ENCODE data around the gene FMO5. TPM values are rescaled to one million over a fixed set of nuclear protein-coding genes. Genes with fewer than 3 reads are reported as not detected.
"Not testable (repeated sequence)": the region's sequence is repeated elsewhere in the genome, so short reads cannot be mapped to it uniquely, and the experiment has no call there.

The FMO5 gene
- polyA plus RNA-seq, 2 donors, result 0.69 to 0.86 TPM

DNA sequence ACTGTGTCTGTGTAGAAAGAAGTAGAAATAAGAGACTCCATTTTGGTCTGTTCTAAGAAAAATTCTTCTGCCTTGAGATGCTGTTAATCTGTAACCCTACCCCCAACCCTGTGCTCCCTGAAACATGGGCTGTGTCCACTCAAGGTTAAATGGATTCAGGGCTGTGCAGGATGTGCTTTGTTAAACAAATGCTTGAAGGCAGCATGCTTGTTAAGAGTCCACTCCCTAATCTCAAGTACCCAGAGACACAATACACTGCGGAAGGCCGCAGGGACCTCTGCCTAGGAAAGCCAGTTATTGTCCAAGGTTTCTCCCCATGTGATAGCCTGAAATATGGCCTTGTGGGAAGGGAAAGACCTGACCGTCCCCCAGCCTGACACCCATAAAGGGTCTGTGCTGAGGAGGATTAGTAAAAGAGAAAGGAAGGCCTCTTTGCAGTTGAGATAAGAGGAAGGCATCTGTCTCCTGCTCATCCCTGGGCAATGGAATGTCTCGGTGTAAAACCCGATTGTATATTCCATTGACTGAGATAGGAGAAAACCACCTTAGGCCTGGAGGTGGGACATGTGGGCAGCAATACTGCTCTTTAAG lies 15.1 kb upstream of the FMO5 start:
- H3K36me3 ChIP-seq (ENCODE audit: control insufficient read depth in 2 of 2, insufficient read depth in 2 of 2, low read length in 1 of 2); H3K27me3 ChIP-seq (ENCODE audit: control insufficient read depth in 1 of 2, insufficient read depth in 2 of 2, low read length in 2 of 2); H3K4me3 ChIP-seq (ENCODE audit: low read depth in 1 of 2, low read length in 2 of 2); H3K9me3 ChIP-seq (ENCODE audit: control insufficient read depth in 2 of 2, insufficient read depth in 1 of 2, low read depth in 1 of 2, low read length in 1 of 2); H3K27ac ChIP-seq (ENCODE audit: low read depth in 2 of 2, low read length in 1 of 2): not testable (repeated sequence)
- WGBS, 2 donors, result 82 to 93% methylated on average over 5 of the region's 5 CpGs
- H3K4me1 ChIP-seq (ENCODE audit: control insufficient read depth in 2 of 2, insufficient read depth in 2 of 2, low read length in 1 of 2), result peaks cover 0 to 11% of the 10 kb centered on the region in 2 donors

GRCh38 chr1:147238925-147239820 lies 14.0 kb upstream of the FMO5 start:
- no peak overlapping the region for H3K4me3 ChIP-seq (ENCODE audit: low read depth in 1 of 2, low read length in 2 of 2)
- WGBS, 2 donors, result 72 to 81% methylated on average over 11 of the region's 11 CpGs
- H3K27me3 ChIP-seq (ENCODE audit: control insufficient read depth in 1 of 2, insufficient read depth in 2 of 2, low read length in 2 of 2), result no peaks in the 10 kb centered on the region
- H3K9me3 ChIP-seq (ENCODE audit: control insufficient read depth in 2 of 2, insufficient read depth in 1 of 2, low read depth in 1 of 2, low read length in 1 of 2), result no peaks in the 10 kb centered on the region
- no peak overlapping the region for H3K27ac ChIP-seq (ENCODE audit: low read depth in 2 of 2, low read length in 1 of 2)
- H3K4me1 ChIP-seq (ENCODE audit: control insufficient read depth in 2 of 2, insufficient read depth in 2 of 2, low read length in 1 of 2), result peaks cover 0 to 11% of the 10 kb centered on the region in 2 donors
- H3K36me3 ChIP-seq (ENCODE audit: control insufficient read depth in 2 of 2, insufficient read depth in 2 of 2, low read length in 1 of 2), result no peaks in the 10 kb centered on the region

DNA sequence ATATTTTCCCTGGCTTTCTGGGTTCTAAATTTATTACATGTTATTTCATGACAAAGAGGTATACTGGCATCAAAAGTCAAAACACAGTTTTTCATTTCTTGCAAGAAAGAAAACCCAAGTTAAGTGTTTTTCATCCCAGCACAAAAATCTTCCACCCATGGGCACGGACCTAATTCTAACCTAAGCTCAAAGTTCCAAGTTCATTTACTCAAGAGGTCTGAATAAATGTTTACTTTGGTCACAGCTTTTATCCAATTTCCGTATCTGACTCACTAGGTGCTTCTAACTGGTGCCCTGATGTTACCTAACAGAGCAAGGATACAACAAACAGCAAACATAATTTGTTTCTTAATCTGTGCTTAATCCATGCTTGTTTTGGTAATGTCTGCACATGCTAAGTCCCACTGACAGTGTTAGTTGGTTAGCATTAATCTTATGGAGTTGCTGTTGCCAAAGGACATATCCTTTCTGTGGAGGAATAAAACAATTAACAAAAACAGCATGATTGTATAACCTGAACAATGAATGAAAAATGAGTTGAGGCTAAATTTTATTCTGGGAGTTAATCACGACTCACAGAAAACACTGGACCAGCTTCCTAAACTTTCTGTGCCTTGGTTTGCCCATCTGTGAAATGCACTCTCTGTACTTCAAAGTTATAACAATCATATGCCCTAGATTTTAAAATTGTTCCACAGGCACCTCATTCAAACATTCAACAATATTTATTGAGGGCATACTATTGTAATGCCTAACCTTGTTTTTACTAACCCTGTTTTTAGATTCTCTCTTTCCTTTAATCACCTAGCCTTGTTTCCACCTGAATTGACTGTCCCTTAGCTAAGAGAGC lies 13.1 kb upstream of the FMO5 start:
- no peak overlapping the region for H3K4me3 ChIP-seq (ENCODE audit: low read depth in 1 of 2, low read length in 2 of 2)
- peaks cover 0 to 11% of the 10 kb centered on the region in 2 donors for H3K4me1 ChIP-seq (ENCODE audit: control insufficient read depth in 2 of 2, insufficient read depth in 2 of 2, low read length in 1 of 2)
- H3K27me3 ChIP-seq (ENCODE audit: control insufficient read depth in 1 of 2, insufficient read depth in 2 of 2, low read length in 2 of 2), result no peaks in the 10 kb centered on the region
- H3K9me3 ChIP-seq (ENCODE audit: control insufficient read depth in 2 of 2, insufficient read depth in 1 of 2, low read depth in 1 of 2, low read length in 1 of 2), result no peaks in the 10 kb centered on the region
- H3K27ac ChIP-seq (ENCODE audit: low read depth in 2 of 2, low read length in 1 of 2), result no peak overlapping the region
- whole genome bisulfite sequencing, 2 donors, result 31 to 42% methylated on average over 3 of the region's 3 CpGs
- H3K36me3 ChIP-seq (ENCODE audit: control insufficient read depth in 2 of 2, insufficient read depth in 2 of 2, low read length in 1 of 2), result no peaks in the 10 kb centered on the region

GRCh38 chr1:147236959-147237791 lies 12.0 kb upstream of the FMO5 start:
- Histone ChIP-seq H3K36me3 (ENCODE audit: control insufficient read depth in 2 of 2, insufficient read depth in 2 of 2, low read length in 1 of 2) (no peaks in the 10 kb centered on the region), H3K4me1 (ENCODE audit: control insufficient read depth in 2 of 2, insufficient read depth in 2 of 2, low read length in 1 of 2) (peaks cover 0 to 11% of the 10 kb centered on the region in 2 donors), H3K27ac (ENCODE audit: low read depth in 2 of 2, low read length in 1 of 2) (no peak overlapping the region), H3K4me3 (ENCODE audit: low read depth in 1 of 2, low read length in 2 of 2) (no peak overlapping the region), H3K9me3 (ENCODE audit: control insufficient read depth in 2 of 2, insufficient read depth in 1 of 2, low read depth in 1 of 2, low read length in 1 of 2) (no peaks in the 10 kb centered on the region), H3K27me3 (ENCODE audit: control insufficient read depth in 1 of 2, insufficient read depth in 2 of 2, low read length in 2 of 2) (no peaks in the 10 kb centered on the region)
- WGBS, 2 donors, result 35 to 37% methylated on average over 3 of the region's 3 CpGs

DNA sequence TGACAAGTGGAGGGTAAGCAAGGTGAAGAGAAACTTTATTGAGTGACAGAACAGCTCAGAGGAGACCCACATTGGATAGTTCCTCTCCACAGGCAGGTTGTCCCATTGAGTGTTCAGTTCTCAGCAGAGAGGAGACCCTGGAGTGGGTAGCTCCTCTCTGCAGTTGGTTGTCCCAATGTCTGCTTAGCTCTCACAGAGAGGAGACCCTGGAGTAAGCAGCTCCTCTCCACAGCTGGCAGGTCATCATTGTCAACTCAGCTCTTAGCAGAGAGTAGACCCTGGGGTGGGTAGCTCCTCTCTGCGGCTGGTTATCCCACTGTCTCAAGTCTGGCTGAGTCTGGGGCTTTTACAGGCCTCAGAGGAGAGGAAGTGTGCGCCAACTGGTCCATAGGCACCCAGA lies 11.3 kb upstream of the FMO5 start:
- H3K4me3 ChIP-seq (ENCODE audit: low read depth in 1 of 2, low read length in 2 of 2), result no peak overlapping the region
- H3K27ac ChIP-seq (ENCODE audit: low read depth in 2 of 2, low read length in 1 of 2), result no peak overlapping the region
- peaks cover 0 to 11% of the 10 kb centered on the region in 2 donors for H3K4me1 ChIP-seq (ENCODE audit: control insufficient read depth in 2 of 2, insufficient read depth in 2 of 2, low read length in 1 of 2)
- H3K9me3 ChIP-seq (ENCODE audit: control insufficient read depth in 2 of 2, insufficient read depth in 1 of 2, low read depth in 1 of 2, low read length in 1 of 2), result no peaks in the 10 kb centered on the region
- no peaks in the 10 kb centered on the region for H3K36me3 ChIP-seq (ENCODE audit: control insufficient read depth in 2 of 2, insufficient read depth in 2 of 2, low read length in 1 of 2)
- no peaks in the 10 kb centered on the region for H3K27me3 ChIP-seq (ENCODE audit: control insufficient read depth in 1 of 2, insufficient read depth in 2 of 2, low read length in 2 of 2)
- WGBS, 2 donors, result 67 to 98% methylated on average over 2 of the region's 2 CpGs

- Histone ChIP-seq H3K9me3 (ENCODE audit: control insufficient read depth in 2 of 2, insufficient read depth in 1 of 2, low read depth in 1 of 2, low read length in 1 of 2) (no peaks in the 10 kb centered on the region), H3K27ac (ENCODE audit: low read depth in 2 of 2, low read length in 1 of 2) (no peak overlapping the region), H3K4me3 (ENCODE audit: low read depth in 1 of 2, low read length in 2 of 2) (no peak overlapping the region), H3K27me3 (ENCODE audit: control insufficient read depth in 1 of 2, insufficient read depth in 2 of 2, low read length in 2 of 2) (no peaks in the 10 kb centered on the region), H3K36me3 (ENCODE audit: control insufficient read depth in 2 of 2, insufficient read depth in 2 of 2, low read length in 1 of 2) (no peaks in the 10 kb centered on the region), H3K4me1 (ENCODE audit: control insufficient read depth in 2 of 2, insufficient read depth in 2 of 2, low read length in 1 of 2) (peaks cover 0 to 11% of the 10 kb centered on the region in 2 donors)
- WGBS, 2 donors, result 92 to 96% methylated on average over 1 of the region's 1 CpG
These were observed 10.7 kb upstream of the FMO5 start for GRCh38 chr1:147235822-147236221.

- H3K9me3 ChIP-seq (ENCODE audit: control insufficient read depth in 2 of 2, insufficient read depth in 1 of 2, low read depth in 1 of 2, low read length in 1 of 2); H3K4me3 ChIP-seq (ENCODE audit: low read depth in 1 of 2, low read length in 2 of 2); H3K27ac ChIP-seq (ENCODE audit: low read depth in 2 of 2, low read length in 1 of 2); H3K27me3 ChIP-seq (ENCODE audit: control insufficient read depth in 1 of 2, insufficient read depth in 2 of 2, low read length in 2 of 2); H3K36me3 ChIP-seq (ENCODE audit: control insufficient read depth in 2 of 2, insufficient read depth in 2 of 2, low read length in 1 of 2): not testable (repeated sequence)
- WGBS, 2 donors, result 76 to 82% methylated on average over 5 to 8 of the region's 8 CpGs
- peaks cover 0 to 11% of the 10 kb centered on the region in 2 donors for H3K4me1 ChIP-seq (ENCODE audit: control insufficient read depth in 2 of 2, insufficient read depth in 2 of 2, low read length in 1 of 2)
These were observed 8.8 kb upstream of the FMO5 start for GRCh38 chr1:147233903-147234302.

- not testable (repeated sequence) for H3K27me3 ChIP-seq (ENCODE audit: control insufficient read depth in 1 of 2, insufficient read depth in 2 of 2, low read length in 2 of 2); H3K4me3 ChIP-seq (ENCODE audit: low read depth in 1 of 2, low read length in 2 of 2); H3K36me3 ChIP-seq (ENCODE audit: control insufficient read depth in 2 of 2, insufficient read depth in 2 of 2, low read length in 1 of 2); H3K27ac ChIP-seq (ENCODE audit: low read depth in 2 of 2, low read length in 1 of 2); H3K9me3 ChIP-seq (ENCODE audit: control insufficient read depth in 2 of 2, insufficient read depth in 1 of 2, low read depth in 1 of 2, low read length in 1 of 2); H3K4me1 ChIP-seq (ENCODE audit: control insufficient read depth in 2 of 2, insufficient read depth in 2 of 2, low read length in 1 of 2)
- 87 to 94% methylated on average over 5 of the region's 5 CpGs for WGBS, 2 donors
These were observed 5.9 kb upstream of the FMO5 start for GRCh38 chr1:147231032-147231431.
